ENCODE results near the gene SHB. TPM values are rescaled to one million over a fixed set of nuclear protein-coding genes. Genes with fewer than 3 reads are reported as not detected.

SHB gene
- total and polyA plus RNA-seq, 2 of the 13 experiments (the other 11 are each of a cell fraction or from before 2014, with no cell fraction given), result 19.4 to 20.7 TPM

DNA sequence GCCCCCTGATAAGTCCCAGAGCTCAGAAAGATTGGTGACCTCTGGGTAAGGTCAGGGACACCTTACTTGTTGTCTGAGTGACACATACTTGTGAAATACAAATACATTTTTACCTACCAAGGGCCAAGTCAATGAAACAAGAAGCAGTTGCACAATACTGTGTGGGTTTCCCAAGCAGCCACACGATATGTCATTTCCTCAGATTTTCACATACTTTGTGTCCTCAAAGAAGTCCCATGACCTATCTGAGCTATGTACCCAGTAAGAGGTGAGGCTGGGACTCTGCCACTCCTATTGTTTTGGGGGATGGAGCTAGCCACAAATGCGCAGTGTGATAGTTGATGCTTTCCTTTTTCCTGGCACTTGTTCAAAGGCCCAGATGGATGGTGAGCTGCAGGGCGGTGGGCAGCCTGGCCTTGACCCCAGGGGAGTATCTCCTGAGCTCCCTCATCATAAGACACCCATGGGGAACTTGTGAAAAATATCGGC is 160.3 kb downstream of the SHB start (continued):
- TF ChIP-seq ARID5B (CRISPR knock-in tag; IDR thresholded peaks at IDR 0.05) (peak; percentile 91), ZNF513 (CRISPR knock-in tag; conservative IDR thresholded peaks at IDR 0.05) (no peak), ZNF546 (CRISPR knock-in tag; conservative IDR thresholded peaks at IDR 0.05) (no peak), ZNF160 (CRISPR knock-in tag; IDR thresholded peaks at IDR 0.05) (no peak), CREBL2 (CRISPR knock-in tag; IDR thresholded peaks at IDR 0.05; ENCODE audit: borderline replicate concordance) (no peak), RXRA (CRISPR knock-in tag; IDR thresholded peaks at IDR 0.05) (peak; percentile 94; the same call in 1 of the 2 replicates), HIVEP1 (CRISPR knock-in tag; IDR thresholded peaks at IDR 0.05) (no peak), PRMT3 (CRISPR knock-in tag; IDR thresholded peaks at IDR 0.05; ENCODE audit: borderline replicate concordance, low read depth) (no peak), ARID2 (CRISPR knock-in tag; IDR thresholded peaks at IDR 0.05; ENCODE audit: borderline replicate concordance) (no peak), BRD4 (CRISPR knock-in tag; IDR thresholded peaks at IDR 0.05) (no peak), ZNF446 (CRISPR knock-in tag; IDR thresholded peaks at IDR 0.05) (no peak), MTA1 (CRISPR knock-in tag; IDR thresholded peaks at IDR 0.05; ENCODE audit: borderline replicate concordance) (peak; percentile 28; the same call in 1 of the 2 replicates)
- TF ChIP-seq, protein P1, sequence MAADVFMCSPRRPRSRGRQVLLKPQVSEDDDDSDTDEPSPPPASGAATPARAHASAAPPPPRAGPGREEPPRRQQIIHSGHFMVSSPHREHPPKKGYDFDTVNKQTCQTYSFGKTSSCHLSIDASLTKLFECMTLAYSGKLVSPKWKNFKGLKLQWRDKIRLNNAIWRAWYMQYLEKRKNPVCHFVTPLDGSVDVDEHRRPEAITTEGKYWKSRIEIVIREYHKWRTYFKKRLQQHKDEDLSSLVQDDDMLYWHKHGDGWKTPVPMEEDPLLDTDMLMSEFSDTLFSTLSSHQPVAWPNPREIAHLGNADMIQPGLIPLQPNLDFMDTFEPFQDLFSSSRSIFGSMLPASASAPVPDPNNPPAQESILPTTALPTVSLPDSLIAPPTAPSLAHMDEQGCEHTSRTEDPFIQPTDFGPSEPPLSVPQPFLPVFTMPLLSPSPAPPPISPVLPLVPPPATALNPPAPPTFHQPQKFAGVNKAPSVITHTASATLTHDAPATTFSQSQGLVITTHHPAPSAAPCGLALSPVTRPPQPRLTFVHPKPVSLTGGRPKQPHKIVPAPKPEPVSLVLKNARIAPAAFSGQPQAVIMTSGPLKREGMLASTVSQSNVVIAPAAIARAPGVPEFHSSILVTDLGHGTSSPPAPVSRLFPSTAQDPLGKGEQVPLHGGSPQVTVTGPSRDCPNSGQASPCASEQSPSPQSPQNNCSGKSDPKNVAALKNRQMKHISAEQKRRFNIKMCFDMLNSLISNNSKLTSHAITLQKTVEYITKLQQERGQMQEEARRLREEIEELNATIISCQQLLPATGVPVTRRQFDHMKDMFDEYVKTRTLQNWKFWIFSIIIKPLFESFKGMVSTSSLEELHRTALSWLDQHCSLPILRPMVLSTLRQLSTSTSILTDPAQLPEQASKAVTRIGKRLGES (CRISPR knock-in tag; IDR thresholded peaks at IDR 0.05; ENCODE audit: borderline replicate concordance), result no peak
- TF ChIP-seq, protein P2, sequence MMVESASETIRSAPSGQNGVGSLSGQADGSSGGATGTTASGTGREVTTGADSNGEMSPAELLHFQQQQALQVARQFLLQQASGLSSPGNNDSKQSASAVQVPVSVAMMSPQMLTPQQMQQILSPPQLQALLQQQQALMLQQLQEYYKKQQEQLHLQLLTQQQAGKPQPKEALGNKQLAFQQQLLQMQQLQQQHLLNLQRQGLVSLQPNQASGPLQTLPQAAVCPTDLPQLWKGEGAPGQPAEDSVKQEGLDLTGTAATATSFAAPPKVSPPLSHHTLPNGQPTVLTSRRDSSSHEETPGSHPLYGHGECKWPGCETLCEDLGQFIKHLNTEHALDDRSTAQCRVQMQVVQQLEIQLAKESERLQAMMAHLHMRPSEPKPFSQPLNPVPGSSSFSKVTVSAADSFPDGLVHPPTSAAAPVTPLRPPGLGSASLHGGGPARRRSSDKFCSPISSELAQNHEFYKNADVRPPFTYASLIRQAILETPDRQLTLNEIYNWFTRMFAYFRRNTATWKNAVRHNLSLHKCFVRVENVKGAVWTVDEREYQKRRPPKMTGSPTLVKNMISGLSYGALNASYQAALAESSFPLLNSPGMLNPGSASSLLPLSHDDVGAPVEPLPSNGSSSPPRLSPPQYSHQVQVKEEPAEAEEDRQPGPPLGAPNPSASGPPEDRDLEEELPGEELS (CRISPR knock-in tag; IDR thresholded peaks at IDR 0.05), result peak; percentile 65
- TF ChIP-seq, protein P3, sequence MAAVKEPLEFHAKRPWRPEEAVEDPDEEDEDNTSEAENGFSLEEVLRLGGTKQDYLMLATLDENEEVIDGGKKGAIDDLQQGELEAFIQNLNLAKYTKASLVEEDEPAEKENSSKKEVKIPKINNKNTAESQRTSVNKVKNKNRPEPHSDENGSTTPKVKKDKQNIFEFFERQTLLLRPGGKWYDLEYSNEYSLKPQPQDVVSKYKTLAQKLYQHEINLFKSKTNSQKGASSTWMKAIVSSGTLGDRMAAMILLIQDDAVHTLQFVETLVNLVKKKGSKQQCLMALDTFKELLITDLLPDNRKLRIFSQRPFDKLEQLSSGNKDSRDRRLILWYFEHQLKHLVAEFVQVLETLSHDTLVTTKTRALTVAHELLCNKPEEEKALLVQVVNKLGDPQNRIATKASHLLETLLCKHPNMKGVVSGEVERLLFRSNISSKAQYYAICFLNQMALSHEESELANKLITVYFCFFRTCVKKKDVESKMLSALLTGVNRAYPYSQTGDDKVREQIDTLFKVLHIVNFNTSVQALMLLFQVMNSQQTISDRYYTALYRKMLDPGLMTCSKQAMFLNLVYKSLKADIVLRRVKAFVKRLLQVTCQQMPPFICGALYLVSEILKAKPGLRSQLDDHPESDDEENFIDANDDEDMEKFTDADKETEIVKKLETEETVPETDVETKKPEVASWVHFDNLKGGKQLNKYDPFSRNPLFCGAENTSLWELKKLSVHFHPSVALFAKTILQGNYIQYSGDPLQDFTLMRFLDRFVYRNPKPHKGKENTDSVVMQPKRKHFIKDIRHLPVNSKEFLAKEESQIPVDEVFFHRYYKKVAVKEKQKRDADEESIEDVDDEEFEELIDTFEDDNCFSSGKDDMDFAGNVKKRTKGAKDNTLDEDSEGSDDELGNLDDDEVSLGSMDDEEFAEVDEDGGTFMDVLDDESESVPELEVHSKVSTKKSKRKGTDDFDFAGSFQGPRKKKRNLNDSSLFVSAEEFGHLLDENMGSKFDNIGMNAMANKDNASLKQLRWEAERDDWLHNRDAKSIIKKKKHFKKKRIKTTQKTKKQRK (IDR thresholded peaks at IDR 0.05; ENCODE audit: low read length), result no peak

Measured in HepG2 (cell line).